SH-SY5Y (cell line): ENCODE measurements around the gene STK32C.

ENCODE experiments used
- GATA2 ChIP-seq: IDR thresholded peaks from 2 replicates; pipeline ENCODE4 v1.6.1; 2011; ENCODE audit warnings: mild to moderate bottlenecking, low read depth, low read length
- GATA3 ChIP-seq: IDR thresholded peaks from 2 replicates; pipeline ENCODE4 v1.6.1; 2011; ENCODE audit warnings: low read depth, mild to moderate bottlenecking, low read length, moderate library complexity

The STK32C gene

DNA sequence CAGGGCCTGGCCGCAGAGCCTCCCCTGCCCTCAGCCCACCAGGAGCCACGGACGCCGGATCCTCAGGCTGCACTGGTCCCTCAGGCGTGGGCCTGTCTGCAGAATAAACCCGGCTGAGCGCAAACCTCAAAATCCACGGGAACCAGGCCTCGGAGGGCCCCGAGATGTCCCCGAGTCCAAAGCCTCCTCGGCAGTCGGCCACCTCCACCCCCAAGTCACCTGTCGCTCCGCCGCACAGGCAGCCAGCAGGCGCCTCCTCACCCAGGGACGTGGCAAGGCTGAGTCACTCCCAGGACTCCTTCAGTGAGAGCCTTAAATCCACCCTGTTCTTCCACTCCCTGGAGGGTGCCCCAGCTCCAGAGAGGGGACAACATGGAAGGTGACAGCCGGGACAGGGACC lies 33.2 kb downstream of the STK32C start:
- TF ChIP-seq GATA2: no peak
- no peak for TF ChIP-seq GATA3

DNA sequence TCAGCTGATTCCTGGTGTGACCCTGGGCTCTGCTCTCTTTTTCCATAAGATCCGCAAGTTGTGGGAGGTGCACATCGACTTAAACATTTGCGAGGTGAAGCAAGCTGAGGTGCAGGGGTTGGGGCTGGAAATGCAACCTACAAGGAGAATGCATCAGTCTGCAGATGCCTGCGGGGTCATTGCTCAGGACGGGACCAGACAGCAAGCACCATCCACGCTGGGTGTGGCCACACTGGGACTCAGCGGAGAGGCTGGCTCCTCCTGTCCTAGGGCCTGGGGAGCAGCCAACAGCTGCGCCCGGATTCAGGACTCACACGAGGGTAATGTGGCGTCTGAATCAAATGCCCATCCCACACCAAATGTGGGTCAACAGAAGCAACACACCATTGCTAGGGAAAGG lies 33.8 kb downstream of the STK32C start:
- no peak for TF ChIP-seq GATA3
- no peak for TF ChIP-seq GATA2

DNA sequence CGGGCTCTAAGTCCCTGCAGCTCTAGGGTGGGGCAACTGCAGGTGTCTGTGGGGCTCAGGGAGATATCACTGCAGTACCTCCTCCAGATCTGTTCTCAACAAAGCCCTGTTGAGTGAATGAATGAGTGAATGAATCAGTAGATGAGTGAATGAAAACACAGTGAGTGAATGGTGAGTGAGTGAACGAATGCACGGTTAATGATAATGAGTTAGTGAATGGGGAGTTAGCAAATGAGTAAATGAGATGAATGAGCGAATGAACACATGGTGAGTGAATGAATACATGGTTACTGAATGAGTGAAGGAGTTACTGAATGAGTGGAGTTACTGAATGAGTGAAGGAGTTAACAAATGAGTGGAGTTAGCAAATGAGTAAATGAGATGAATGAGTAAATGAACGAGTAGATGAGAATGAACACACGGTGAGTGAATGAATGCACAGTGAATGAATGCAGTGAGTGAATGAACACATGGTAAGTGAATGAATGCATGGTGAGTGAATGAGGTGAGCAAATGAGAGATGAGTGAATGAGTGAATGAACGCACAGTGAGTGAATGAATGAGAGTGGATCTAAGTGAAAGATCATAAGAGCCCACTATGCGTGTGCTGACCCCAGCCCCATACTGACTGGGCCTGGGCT lies 34.3 kb downstream of the STK32C start:
- TF ChIP-seq GATA3 (no peak), GATA2 (no peak)

DNA sequence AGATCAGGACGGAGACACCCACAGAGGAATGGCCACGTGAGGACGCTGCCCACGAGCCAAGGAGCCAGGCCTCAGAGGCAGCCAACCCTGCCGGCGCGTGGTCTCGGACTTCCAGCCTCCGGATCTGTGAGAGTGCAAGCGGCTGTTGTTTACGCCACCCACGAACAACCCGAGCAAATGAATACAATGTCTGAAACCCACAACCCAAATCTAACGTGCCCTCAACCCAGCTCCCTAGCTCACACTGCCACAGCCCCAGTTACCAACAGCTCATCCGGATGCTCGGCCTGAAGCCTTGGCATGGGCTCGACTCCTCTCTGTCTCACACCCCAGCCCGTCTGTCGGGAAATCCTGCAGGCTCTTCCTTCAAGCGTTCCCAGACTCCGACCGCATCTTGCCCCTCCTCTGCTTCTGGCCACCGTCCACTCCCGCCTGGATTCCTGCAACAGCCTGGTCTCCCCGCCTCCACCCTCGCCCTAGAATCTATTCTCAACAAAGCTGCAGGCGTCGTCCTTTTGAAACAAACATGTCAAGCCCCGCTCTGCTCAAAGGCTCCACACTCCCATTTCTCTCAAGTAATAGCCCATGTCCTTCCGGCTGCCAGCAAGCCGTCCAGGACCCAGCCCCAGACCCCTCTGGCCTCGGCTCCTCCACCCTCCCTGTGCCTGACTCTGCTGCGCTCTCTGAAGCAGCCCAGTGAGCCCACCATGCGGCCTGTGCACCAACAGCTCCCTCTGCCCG lies 35.3 kb downstream of the STK32C start:
- TF ChIP-seq GATA2: no peak
- TF ChIP-seq GATA3: no peak

DNA sequence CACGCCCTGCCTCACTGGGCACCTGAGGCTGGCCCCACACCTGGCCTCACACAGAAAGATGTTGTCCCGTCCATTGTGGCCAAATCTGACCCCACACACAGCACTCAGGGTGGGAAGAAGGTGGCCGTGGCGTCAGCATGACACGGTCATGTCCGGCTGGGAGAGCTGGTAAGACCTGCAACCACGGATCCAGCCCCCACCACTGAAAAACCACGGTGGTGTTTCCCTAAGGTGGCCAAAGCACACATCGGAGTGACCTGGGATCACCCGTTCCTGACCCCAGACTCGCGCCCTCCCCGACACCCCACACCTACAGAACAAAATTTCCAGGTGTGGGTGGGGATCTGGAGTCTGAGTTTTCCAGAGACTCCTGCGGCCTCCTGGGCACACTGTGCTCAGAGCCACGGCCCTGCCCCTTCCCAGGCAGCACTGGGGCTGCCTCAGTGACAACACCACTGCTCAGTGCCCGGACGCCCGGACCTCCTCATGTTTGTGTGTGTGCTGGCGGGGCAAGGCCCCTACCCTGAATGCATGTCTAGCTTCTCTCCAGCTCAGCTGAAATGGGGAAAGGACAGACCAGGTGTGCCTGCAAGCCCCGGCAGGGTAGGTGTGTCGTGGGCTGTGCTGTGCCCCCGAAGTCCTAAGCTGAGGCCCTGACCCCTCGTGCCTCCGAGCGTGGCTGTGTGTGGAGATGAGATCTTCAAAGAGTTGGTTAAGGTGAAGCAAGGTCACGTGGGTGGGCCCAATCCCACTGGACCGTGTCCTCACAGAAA lies 36.1 kb downstream of the STK32C start:
- TF ChIP-seq GATA2 (no peak), GATA3 (no peak)

DNA sequence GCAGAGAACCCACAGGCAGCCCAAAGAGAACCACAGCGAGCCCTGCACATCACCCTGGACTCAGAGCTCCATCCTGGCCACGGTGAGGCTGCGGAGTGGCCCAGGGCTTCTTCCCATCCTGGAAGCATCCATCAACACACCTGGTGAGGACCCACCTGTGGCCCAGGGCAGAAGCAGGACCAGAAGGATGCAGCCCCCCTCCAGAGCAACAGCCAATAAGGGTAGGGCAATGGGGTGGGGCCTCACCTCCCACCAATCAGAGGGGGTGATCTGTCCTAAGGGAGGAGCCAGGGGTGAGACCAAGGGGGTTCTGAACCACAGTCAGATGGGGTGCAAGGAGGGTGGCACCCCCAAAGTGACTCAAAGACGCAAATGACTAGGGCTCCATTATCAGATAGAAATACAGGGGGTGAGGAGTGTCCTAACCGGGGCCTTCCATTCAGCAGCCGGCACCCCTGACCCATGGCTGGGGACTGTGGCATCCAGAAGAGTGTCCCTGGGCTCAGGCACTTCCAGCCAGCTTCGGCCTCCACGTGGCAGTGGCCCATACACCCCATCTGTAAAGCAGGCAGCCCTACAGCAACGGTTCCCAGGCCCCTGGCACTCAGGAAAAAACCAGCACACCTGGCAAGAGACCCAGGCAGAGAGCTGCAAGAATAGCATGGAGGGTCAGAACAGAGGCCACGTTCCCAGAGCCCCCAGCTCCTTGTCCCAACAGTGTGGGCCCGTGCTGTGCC lies 36.9 kb downstream of the STK32C start:
- TF ChIP-seq GATA2: no peak
- TF ChIP-seq GATA3: no peak

DNA sequence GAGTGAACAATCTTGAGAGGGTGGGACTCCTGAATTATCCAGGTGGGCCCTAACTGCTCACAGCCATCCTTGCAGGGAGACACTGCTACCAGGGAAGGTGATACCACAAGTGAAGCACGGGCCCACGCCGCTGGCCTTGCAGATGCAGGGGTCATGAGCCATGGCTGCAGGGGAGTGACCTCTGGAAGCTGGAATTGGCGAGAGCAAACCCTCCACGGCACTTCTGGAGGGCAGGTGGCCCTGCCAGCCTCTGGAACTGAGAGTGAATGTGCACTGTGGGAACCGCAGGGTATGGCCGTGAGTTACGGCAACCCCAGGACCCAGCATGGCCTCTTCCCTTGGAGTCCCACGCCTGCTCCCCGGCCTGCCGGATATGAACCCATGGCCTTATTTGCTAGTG lies 37.5 kb downstream of the STK32C start:
- TF ChIP-seq GATA2 (no peak), GATA3 (no peak)

DNA sequence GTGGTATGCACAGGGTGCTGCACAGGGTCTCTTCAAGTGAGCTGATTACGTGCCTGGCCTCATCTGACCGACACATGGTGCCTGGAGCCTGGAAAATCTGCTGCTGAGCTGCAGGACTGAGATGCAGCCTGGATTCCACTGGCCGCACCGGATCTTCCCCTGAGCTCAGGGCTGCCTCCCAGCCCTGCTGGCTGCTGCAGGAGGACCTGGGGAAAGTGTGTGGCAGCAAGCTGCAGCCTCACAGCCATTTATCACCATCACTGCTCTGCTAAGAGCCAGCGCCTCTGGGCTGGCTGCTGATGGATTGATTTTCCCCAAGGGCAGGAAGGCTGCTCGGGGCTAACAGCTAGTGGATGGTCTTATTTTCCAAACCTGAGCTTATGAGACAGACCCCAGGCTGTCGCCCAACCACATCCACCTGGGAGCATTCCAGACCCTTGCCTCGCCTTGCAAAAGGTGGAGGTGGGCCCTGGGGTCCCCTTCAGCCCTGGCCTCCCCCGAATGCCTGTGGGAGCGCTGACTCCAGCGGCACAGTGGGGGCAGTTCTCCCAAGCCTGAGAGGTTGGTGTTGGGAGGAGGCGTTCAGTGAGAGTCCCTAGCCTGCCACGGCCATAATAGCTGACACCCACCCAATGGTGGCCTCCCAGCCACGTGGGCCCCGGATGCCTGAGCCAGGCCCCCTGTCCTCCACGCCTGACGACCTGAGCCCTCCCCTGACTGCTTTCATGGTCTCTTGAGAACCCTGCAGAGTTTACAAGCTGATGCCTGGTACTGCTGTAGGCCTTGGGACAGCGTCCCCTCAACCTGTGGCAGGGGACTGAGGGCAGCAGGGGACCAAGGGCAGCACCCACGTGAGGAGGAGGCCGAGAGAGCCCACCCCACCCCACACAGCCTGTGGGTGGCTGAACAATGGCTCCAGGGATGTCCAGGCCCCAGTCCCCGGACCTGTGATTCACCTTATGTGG lies 38.2 kb downstream of the STK32C start:
- TF ChIP-seq GATA2 (no peak), GATA3 (no peak)

DNA sequence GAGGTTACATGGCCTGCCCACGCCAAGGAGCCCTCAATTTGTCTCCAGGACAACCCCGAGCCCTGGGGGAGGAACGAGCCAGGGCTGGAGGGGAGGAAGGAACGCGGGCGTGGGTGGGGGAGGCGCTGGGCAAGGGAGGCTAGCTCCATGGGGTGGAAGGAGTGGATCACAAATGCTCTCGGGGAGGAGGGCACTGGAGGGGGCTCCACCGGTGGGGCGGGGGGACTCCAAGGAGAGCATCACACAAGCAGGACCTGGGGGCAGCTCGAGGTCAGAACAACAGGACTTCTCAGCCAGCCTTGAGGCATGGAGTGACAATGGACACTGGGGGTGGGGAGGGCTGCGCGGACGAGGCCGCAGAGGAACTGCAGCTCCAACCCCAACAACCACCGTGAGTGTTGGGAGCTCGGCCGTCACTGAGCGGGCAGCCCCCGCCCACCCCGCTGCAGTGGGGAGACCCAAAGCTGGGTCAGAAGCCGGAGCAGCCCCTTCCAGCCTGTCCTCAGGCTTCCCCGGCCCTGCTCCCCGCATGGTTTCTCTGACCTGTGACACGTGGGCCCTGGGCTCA lies 41.1 kb downstream of the STK32C start:
- TF ChIP-seq GATA2 (no peak), GATA3 (no peak)

DNA sequence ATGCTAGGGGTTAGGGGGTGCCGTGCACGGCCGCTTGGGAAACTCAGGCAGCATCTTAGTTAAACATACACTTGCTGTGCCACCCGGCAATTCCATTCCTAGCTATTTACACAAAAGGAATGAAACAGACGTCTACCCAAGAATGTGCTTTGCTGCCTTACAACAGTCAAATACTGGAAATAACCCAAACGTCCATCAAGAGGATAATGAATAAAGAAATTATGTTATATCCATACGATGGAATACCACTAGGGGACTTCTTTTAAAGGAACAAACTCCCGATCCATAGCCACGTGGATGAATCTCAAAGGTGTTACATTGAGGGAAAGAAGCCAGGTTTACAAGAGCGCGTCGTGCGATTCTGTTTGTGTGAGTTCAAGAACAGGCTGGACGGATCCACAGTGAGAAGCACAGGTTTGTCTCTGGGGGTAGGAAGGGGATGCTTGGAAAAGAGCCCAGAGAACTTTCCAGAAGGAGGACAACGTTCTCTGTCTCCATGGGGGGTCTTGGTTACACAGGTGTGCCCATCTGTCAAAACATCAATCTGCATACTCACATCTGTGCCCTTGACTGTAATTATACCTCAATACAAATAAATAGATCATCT lies 41.8 kb downstream of the STK32C start:
- TF ChIP-seq GATA3: no peak
- no peak for TF ChIP-seq GATA2

DNA sequence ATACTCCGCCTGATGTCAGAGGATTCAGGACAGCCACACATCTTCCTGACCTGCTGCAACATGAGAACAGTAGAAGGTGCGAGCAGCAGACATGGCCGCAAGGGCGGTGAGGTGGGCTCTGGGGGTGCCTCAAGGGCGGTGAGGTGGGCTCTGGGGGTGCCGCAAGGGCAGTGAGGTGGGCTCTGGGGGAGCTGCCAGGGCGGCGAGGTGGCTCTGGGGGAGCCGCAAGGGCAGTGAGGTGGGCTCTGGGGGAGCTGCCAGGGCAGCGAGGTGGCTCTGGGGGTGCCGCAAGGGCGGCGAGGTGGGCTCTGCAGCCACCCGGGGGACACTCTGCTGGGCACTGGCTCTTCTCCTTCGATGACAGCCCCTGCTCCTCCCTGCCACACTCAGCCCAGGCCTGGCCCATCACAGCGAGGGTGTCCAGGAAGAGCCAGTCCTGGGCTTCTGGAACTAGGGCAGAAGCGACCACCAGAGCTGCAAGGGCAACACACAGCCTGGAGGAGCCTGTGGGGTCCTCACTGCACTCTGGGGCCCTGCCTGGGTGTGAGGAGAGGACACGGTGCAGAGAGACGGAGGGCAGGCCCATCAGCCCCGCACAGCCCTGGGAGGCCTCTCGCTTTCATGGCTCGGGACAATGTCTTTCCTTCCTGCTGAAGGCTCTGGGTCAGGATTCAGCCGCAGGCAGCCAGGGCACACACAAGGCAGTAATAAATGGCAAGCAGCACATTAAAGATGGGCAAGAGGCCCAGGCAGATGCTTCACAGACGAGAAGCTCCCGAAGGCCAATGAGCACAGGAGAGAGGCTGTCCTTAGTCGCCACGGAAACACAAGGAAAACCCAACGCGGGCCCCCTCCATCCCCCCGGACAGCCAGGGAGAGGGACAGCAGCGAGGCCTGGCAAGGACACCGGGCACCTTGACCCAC lies 42.5 kb downstream of the STK32C start:
- TF ChIP-seq GATA3 (no peak), GATA2 (no peak)
